HCEC 1CT (cell line): ENCODE results near the gene LRRC46.
A peak's percentile ranks its signal among the peaks of the same experiment; 100 is the strongest.

ENCODE experiments used
- DNase-seq: peaks from one replicate; pipeline ENCODE4 v3.0.0-alpha.2; 2017

Gene LRRC46

DNA sequence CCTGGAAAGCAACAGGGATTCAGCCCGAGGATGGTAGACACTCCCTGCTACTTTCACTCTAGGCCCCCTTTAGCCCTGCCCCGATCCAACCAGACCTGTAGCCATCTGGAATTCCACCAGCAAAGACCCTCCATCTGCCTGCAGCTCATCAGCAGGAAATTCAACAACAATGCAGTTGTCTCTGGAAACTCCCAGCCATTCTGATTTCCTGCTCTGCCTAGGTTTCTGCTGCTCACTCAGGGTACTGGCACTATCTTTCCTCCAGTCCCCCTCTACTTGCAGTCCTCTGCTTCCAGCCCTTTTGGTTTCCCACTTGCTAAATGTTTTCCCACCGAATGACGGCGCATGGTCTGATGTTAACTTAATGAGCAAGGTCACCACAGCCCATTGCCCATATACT is 22.1 kb downstream of the LRRC46 start:
- no peak for DNase-seq

DNA sequence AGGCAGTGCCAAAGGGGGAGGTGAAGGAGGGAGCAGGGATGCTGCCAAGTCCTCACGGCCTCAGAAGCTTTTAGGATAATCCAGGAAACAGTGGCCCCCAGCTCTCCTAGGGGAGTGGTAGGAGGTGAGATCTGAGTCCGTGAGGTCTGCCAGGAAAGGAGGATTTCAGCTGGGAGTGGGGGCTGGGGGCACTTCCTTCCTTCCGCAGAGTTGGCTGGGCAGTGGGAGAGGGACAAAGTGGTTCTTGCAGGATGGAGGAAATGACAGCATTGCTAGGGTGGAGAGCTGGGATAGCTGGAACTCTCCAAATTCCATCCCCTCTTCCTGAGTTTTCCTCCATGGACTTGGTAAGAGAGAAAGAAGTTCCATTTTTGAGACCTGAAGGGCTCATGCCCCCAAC is 24.3 kb downstream of the LRRC46 start:
- no peak for DNase-seq

DNA sequence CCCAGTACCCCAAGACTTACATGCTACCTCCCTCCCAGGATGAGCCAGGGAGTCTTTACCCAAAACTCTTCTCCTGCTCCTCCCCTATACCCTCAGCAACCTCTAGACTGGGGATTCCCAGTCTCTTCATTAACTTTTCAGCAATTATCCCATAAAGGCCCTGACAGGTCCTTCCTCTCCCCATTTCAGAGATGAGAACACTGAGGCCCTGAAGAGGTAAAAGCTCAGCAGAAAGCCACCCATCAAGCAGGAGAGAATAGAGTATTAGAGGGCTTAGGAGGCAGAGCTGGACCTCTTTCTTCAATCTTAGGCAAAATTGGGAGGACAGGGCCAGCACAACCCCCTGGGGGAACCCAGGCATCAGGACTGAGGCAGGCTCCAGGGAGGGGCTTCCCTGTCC is 25.4 kb downstream of the LRRC46 start:
- no peak for DNase-seq

DNA sequence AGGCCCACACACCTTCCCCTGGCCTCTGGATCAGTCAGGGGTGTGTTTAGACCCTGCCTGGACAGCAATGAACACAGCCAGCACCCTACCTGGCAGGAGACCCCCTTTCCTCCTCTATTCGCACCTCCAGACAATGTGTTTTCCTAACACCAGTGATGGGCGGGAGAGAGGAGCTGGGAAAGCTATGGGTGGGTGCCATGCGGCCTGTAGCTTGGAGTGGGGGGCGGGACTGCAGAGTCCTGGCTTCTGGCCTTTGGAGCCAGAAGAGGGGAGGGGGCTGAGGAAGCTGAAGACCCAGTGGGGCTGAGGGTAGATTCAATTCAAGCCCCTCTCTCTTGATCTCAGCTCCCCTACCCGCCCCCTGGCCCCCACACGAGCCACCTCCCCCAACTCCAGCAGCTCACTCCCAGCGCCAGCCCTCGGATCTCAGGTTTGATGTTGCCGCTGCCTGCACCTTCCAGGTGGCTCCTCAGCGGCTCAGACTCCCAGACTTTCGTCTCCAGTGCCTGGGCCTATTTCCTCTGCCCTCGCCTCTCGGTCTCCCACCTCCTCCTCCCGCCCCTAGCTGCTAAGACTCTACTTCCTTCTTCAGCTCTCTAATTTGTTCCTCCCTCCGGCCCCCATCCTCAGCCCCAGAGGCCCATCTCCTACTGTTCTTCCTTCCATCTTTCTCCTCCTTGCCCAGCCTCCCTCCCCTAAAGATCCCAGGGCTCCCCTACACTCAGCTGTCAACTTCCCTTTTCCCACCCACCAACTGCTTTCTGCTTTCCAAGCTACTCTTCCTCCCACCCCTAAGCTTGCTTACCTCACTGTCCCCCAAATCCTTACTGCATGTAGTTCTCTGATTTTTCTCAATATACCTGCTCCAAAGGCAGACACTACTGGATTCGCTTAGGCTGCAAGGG is 26.3 kb downstream of the LRRC46 start:
- DNase-seq: no peak

DNA sequence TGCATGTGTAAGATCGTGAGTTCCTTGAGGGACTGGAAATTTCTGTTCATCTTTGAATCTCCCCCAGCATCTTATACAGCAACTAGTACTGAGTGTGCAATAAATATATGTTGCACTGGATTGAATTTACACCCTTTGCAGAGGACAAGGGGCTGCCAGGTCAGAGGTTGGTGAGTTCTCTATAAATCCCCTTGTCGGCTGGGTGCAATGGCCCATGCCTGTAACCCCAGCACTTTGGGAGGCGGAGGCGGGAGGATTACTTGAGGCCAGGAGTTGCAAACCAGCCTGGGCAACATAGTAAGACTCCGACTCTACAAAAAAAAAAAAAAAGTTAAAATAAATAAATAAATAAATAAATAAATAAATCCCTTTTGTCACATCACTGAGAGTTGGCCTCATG is 28.9 kb downstream of the LRRC46 start:
- DNase-seq: no peak

DNA sequence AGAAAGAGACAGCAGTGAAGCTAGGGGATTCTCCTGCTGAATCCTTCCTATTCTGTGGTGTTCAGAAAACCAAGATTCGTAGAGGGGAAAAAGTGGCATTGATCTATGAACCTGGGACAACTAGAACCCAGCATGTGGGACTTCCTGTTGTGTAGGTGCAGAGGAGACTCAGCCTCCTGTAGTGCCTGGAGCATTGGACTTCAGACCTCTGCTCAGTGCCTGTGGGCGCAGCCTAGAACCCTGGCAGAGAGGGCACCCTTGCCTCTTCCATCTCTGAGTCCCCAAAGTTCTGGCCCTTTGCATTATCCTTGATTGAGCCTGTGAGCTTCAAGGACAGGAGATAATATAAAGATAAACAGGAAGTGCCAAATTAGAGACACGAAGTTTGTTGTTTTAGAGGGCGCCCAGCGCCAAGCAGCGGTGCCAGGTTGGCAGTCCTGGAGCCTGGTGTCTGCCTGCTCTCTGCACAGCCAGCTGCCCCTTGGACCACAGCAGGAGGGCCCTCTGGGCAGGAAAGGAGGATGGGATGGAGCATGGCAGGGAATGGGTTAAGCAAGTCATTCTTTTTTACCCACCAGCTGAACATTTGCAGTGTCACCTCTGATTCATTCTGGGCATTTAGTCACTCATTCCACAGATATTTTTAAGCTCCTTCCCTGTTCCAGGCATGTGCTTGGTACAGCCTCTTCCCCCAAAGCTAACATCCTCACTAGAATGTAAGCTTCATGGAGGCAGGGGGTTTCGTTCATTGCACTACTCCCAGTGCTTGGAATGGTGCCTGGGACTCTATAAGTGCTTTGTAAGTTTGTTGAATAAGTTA is 31.4 kb downstream of the LRRC46 start:
- peak; percentile 92 for DNase-seq

DNA sequence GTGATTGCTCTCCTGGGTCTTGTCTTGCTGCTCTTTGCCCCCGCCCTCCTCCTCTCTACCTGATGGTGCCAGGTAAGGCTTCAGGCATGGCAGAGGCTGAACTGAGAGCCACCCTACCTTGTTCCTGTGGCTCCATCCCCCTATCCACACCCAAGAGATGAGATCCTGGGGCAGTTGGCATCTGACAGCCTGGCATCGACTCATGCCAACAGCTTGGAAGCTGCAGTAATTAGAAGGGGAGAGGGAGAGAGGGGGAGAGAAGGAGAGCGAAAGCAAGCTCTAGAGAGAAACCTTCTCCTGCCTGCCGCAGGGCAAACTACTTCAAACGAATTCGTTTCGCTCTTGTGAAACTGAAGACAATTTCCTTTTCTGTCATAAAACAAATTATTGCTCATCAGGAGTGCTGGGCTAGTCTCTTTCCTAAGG is 33.3 kb downstream of the LRRC46 start:
- DNase-seq: no peak

DNA sequence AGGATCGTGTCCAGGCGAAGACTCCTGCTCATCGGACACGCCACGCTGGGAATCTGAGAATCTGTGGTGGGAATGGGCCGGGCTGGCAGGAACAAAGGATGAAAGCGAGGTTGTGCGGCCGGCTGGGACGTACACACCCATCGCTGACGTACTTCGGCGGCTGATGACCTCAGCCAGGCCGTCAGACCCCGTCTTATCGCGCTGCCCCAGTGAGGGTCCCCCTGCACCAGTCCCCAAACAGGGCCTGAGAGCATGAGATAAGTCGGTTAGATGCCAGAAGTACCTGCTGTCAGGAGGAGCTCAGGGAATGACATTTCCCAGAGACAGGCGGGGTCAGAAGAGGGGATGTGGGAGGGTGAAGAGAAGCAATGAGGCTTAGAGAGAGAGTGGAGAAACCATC is 35.5 kb downstream of the LRRC46 start:
- no peak for DNase-seq

DNA sequence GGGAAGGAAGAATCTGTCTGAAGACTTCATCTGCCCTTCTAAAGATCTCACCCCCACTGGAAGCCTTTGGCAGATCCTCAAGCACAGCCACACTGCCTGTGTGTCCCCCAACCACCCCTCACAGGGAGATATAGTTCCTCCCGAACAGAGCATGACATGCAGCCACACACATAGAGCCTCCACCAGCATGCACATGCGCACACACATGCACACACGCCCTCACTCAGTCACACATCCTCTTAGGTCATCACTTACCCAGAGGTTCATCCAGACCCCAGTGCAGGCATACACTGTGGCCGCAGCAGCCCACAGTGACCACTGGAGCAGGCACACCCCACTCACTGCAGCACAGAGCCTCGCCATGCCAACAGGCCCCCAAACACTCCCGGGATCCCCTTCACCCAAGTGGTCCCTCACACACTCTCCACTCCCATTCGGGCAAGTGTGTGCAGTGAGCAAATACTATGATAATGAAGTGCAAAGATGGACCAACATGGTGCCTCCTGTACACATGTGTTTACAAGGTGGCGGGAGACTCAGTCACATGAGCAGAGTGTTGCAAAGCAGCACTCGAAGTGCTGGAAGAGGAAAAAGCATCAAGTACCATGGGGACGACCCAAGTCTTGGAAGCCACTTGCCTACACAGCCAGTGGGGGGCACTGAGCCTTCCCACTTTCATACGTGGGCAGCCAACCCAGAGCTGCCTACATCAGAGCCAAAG is 36.5 kb downstream of the LRRC46 start:
- no peak for DNase-seq

DNA sequence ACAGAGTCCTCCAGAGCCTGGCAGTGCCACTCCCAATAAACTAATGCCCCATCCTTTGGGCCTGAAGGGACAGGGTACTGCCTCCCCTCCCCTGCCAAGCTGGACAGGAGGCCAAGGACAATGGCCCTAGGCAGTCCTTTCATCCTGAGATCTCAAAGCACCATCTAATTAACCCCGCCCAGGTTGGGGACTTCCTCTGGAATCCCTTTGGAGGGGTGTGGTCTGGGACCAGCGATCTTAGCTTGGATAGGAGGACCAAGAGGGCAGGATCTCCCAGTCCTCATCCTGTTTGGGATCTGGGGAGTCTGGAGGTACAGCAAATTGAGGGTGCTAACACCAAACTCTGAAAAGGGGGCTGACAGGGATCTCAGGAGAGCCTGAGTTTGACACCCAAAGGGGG is 37.6 kb downstream of the LRRC46 start:
- DNase-seq: no peak

DNA sequence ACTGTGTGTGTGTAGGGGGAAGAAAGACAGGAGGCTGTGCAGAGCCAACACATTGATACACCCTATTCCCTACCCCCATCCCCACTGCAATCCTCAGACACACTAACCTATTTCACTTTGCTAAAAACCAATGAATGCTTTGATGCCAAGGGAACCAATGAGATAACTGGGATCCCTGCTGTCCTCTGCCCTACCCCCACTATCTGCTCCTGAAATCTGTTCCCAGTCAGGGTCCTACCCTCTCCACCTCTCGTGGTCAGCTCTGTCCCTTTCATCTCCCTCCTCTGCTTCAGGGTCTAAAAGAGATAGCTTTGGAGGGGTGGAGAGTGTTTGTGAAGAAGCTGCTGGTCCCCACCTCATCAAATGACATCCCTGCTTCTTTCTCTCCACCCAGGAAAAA is 38.6 kb downstream of the LRRC46 start:
- no peak for DNase-seq

DNA sequence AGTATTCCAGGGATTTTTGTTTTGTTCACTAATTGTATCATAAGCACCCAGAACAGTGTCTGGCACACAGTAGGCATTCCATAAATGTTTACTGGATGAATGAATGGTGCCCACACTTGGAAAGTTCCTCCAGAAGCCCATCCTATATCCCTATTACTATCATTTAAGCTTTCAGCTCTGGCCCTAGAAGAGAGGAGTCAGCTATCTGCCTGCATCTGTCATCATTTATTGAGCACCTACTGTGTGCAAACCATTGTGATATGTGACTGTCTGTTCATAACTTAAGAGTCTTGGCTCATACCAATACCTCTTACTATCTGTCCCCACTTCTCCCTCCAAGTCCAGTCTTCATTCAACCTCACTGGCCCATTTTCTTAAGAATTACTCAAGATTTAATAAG is 39.6 kb downstream of the LRRC46 start:
- no peak for DNase-seq

DNA sequence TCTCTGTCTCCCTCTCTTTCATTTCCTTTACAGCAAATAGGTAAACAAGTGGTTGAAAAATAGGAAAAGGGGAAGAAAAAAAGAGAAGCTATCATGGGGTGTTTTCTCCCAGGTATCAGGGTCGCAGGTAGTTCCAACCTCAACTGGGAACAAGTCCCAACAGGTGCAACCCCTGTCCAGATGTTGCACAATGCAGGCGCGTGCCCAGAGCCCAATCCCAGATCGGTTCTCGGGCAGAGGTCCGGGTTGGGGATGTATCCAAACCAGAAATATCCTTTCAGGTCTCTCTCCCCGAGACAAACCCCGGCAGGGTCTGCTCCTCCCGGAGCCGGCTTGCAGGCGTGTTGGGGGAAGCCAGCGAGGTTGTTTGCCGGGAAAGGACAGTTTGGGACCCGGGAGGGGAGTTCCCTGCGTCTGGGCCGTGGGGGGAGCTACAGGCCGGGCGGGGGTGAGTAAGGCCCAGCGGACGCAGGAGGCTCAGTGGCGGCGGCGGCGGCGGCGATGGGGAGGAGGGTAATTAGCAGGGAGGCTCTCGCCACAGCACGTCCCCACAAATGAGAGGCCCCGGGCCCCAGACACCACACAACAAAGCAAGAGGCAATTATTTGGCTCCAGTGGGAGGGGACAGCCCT is 40.7 kb downstream of the LRRC46 start:
- DNase-seq: no peak

DNA sequence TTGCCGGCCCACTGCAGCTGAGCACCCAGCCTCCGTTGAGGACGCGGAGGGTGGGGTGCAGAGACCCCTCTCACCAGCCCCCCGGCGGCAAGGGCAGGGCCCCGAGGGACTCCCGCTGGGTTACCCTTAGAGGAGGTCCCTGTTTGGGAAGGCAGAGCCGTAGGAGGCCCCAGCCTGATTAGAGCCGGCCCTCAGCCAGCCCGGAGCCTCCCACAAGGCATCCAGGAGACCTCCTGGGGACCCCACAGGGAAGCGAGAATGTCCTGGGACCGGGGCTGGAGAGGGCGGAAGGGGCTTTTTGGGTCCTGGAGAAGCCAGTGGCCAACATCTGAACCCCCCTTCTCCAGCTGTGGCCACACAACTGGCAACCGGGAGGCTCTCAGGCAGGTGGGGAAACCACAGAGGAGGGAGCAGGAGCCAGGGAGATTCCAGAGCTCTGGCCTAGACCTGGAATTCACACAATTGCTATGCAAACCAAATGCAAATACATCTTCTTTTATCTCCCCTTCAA is 41.2 kb downstream of the LRRC46 start:
- no peak for DNase-seq

DNA sequence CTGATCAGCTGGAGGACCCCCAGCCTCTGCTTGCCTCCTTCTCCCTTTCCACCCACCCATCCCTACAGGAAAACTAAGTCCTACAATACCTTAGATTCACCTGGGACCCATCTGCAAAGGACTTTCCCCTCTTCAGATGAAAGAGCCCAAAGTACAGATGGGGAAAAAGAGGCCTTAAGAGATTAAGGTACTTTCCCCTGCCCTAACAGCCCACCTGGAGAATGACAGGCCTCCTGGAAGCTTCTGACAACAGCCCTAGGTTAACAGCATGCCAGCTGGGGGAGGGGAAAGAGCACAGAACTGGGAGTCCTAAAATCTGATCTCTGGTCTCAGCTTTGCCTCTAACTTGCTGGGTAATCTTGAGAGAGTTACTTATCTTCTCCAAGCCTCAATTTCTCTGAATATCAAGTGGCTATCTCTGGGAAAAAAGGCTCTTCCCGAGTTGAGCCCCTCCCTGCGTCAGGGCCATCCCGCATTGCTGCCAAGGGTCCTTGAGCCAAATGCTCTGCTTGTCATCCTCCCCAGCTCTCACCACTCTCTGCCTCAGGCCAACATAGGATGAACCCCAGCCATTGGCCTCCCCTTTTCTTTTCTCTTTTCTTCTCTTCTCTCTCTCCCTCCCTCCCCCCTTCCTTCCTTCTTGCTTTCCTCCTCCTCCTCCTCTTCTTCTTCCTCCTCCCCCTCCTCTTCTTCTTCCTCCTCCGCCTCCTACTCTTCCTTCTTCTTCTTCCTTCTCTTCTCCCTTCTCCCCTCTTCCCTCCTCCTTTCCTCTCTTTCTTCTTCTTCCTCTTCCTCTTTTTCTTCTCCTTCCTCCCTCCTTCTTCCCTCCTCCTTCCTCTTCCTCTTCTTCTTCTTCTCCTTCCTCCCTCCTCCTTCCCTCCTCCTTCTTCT is 42.0 kb downstream of the LRRC46 start:
- DNase-seq: no peak

DNA sequence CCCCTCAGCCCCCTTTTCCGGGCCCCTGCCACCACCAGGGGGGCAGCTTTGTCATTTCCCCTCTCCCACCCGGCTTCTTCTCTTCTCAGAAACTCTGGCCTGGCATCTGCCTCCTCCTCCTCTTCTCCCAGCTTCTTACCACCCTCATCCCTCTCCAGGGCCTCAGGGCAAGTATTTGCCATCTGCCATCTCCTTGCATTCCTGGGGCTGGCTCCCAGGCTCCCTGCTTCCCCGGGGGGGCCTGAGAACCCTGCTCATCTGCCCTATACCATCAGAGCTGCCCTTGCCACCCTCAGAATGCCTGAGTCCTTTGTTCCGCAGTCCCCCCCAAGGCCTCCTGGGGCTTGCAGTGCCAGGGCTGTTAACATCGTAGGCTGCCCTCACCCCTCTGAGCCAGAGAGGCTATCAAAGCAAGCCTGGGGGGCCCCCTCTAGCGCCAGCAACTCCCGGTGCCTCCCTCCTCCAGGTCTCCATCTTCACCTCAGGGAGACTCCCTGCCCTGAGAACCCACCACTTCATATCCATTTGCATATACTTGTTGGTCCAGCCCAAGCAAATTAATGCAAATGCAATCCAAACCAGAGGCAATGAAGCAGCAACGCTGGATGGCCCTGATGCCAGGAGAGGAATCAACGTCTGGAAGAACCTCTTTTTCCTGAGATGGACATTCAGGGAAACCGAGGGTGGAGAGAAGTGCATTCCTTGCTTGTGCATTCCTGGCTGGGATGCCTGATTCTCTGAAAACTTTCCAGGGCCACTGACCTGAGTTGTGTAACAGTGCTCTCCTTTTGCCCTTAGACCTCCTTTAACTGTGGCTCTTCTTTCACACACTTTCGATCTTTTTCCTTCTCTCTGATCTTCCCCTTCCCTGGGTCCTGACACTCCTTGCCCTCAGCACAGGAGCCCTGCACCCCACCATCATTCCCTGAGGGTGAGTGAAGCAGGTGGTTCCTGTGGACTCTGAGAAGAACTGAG is 43.8 kb downstream of the LRRC46 start:
- DNase-seq: no peak

DNA sequence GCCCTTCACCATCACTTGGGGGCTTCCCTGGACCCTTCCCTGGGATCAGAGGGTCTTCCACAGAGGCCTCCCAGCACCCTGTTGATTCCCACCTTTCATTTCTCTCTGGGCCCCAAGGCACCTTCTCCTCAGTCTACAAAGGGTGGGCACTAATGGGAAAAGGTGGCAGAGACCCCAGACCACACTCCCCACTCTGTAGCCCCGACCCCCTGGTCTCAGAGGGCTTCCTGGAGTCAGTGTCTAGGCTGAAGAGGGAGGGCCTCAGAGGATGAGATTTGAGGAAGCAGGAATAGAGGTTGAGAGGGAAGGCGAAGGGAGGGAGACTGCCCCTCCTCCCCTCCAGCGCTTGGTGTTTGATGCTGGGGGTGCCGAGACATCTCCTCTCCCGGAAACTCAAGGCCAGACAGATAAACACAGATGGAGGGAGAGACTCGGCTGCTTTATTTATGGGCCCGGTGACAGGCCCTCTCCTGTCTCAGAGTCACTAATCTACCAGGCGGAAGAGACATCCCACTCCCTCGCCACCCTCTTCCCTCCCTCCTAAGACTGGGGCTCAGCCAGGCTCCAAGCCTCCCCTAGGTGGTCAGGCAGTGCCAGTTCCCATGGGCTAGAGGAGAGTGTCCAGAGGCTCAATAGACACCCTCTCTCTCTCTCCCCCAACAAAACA is 46.0 kb downstream of the LRRC46 start:
- DNase-seq: no peak

DNA sequence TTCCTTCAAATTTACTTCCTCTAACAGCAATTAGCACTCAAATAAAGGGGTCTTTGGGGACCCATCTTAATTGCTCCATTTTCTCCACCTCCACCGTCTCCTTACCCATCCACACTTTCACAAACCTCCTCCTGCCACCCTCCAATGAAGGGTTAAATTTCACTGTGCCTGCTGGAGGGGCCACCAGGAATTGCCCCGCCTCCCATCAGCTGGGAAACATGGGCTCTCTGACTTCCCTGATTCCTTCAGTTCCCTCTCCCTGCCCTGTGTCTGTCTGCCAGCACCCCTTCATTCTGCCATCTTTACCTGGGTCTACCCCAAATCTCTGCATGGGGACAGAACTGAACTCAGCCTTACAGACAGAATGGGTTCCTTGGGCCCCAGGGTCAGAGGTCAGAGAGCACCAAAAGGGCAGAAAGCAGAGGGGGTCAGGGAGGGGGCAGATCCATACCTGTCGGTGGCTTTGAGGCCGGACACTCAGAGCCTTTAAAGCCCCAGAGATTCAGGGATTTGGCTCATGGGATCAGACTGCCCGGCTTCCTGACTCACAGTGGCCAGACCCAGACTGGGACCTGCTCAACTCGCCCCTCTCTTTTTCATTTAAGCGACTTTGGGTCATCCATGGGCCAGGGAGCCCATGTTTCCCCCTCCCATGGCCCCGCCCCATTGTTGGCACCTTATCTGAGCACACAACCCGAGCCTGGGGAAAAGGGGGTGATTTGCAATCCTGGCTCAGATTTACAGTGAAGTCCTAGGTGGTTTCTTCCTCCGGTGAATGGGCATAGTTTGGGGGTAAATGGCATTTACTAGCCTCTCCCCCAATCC is 46.9 kb downstream of the LRRC46 start:
- no peak for DNase-seq

DNA sequence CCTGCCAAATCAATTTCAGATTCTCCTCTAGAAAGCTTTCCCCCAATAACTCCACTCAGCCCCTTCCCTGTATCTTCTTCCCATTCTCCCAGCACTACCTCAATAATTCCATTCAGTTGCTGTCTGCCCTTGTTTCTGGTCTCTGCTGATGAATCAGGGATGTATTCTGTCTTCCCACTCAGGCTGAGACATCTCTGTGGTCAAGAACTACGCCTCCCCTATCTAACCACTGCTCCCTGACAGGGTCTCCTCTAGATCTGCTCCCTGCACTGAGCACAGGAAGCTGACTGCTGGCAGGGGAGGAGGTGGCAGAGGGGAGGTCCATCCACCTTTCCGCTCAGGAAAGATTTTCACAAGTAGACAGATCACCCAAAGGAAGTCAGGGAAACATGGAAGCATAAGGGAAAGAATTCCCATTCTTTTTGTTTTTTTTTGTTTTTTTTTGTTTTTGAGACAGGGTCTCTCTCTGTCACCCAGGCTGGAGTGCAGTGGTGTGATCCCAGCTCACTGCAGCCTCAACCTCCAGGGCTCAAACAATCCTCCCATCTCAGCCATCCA is 47.6 kb downstream of the LRRC46 start:
- no peak for DNase-seq
